ENCODE data around the gene PPAT.
"Not testable (repeated sequence)": the region's sequence is repeated elsewhere in the genome, so short reads cannot be mapped to it uniquely, and the experiment has no call there.

PPAT gene

GRCh38 chr4:56435140-56435926 is at the start of gene PPAT:
PPAT (minus strand) TSS chr4:56435615; CDS start chr4:56435477, 138 bp downstream.
- DNase-seq (ENCODE audit: low read depth) = peak; percentile 97

GRCh38 chr4:56480691-56481090 is 45.3 kb upstream of the PPAT start:
- no peak for DNase-seq (ENCODE audit: low read depth)

- DNase-seq (ENCODE audit: low read depth) = no peak
Observed at GRCh38 chr4:56477192-56477702, 41.8 kb upstream of the PPAT start.

GRCh38 chr4:56475917-56476316 is 40.5 kb upstream of the PPAT start:
- no peak for DNase-seq (ENCODE audit: low read depth)

GRCh38 chr4:56469489-56470210 is 34.2 kb upstream of the PPAT start:
- DNase-seq (ENCODE audit: low read depth) = no peak

- DNase-seq (ENCODE audit: low read depth) = no peak
Observed at GRCh38 chr4:56468097-56468422, 32.6 kb upstream of the PPAT start.

GRCh38 chr4:56467284-56468096 is 32.1 kb upstream of the PPAT start, which contains the start of gene SRP72:
SRP72 (plus strand) TSS chr4:56467617; CDS start chr4:56467636, 19 bp downstream.
- DNase-seq (ENCODE audit: low read depth) = peak; percentile 79

- no peak for DNase-seq (ENCODE audit: low read depth)
Observed at GRCh38 chr4:56466910-56467283, 31.5 kb upstream of the PPAT start.

GRCh38 chr4:56466296-56466761 is 30.9 kb upstream of the PPAT start:
- DNase-seq (ENCODE audit: low read depth) = not testable (repeated sequence)

GRCh38 chr4:56465599-56466295 is 30.3 kb upstream of the PPAT start:
- no peak for DNase-seq (ENCODE audit: low read depth)

- no peak for DNase-seq (ENCODE audit: low read depth)
Observed at GRCh38 chr4:56464581-56464980, 29.2 kb upstream of the PPAT start.

- no peak for DNase-seq (ENCODE audit: low read depth)
Observed at GRCh38 chr4:56463711-56464110, 28.3 kb upstream of the PPAT start.

GRCh38 chr4:56462157-56462556 is 26.7 kb upstream of the PPAT start:
- DNase-seq (ENCODE audit: low read depth) = no peak

- DNase-seq (ENCODE audit: low read depth) = no peak
Observed at GRCh38 chr4:56460085-56460484, 24.7 kb upstream of the PPAT start.

GRCh38 chr4:56450342-56450741 is 14.9 kb upstream of the PPAT start:
- no peak for DNase-seq (ENCODE audit: low read depth)

GRCh38 chr4:56449475-56449874 is 14.1 kb upstream of the PPAT start:
- DNase-seq (ENCODE audit: low read depth) = not testable (repeated sequence)

GRCh38 chr4:56448301-56448700 is 12.9 kb upstream of the PPAT start:
- DNase-seq (ENCODE audit: low read depth) = no peak

- DNase-seq (ENCODE audit: low read depth) = no peak
Observed at GRCh38 chr4:56445699-56446098, 10.3 kb upstream of the PPAT start.

GRCh38 chr4:56444719-56445118 is 9.3 kb upstream of the PPAT start:
- no peak for DNase-seq (ENCODE audit: low read depth)

- DNase-seq (ENCODE audit: low read depth) = no peak
Observed at GRCh38 chr4:56440983-56441382, 5.6 kb upstream of the PPAT start.

GRCh38 chr4:56438766-56439165 is 3.4 kb upstream of the PPAT start:
- DNase-seq (ENCODE audit: low read depth) = no peak
